ENCODE measurements around the gene SLC5A12. TPM values are rescaled to one million over a fixed set of nuclear protein-coding genes. Genes with fewer than 3 reads are reported as not detected.

The SLC5A12 gene, protein sequence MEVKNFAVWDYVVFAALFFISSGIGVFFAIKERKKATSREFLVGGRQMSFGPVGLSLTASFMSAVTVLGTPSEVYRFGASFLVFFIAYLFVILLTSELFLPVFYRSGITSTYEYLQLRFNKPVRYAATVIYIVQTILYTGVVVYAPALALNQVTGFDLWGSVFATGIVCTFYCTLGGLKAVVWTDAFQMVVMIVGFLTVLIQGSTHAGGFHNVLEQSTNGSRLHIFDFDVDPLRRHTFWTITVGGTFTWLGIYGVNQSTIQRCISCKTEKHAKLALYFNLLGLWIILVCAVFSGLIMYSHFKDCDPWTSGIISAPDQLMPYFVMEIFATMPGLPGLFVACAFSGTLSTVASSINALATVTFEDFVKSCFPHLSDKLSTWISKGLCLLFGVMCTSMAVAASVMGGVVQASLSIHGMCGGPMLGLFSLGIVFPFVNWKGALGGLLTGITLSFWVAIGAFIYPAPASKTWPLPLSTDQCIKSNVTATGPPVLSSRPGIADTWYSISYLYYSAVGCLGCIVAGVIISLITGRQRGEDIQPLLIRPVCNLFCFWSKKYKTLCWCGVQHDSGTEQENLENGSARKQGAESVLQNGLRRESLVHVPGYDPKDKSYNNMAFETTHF
- total RNA-seq, result not detected

DNA sequence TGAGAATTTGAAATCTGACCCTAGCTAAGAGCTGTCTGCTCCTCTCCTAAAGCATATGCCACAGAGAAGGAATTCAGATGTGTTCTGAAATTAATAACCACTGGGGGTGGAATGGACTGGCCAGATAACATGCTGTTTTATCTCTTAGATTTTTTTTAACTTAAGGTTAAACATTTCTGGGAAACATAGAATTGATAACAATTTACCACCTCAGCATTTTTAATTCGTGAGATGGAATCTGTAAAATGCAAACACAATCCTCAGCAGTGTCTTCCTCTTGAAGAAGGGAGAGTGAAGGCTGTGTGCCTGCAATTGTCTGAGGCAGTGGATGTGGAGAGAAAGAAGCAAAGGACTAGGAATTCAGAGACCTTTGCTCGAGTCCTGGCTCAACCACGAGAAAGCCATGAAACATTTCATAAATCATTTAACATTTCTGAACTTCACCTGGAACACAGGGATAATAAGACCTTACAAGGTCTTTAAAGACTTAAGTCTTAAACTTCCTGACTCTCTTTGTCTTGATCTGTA lies at the start of gene SLC5A12:
Gene SLC5A12, minus strand, starts transcription at position 113 of the 528 bp plus-strand sequence. CDS start 346 bp downstream, outside the sequence.
- intact Hi-C loops (cut with micrococcal nuclease), result no loop called here
- Mint-ChIP-seq H3K4me1 (ENCODE audit: low read depth) (no peaks in the 10 kb centered on the region), H3K36me3 (ENCODE audit: low read depth) (no peaks in the 10 kb centered on the region), H3K27me3 (no peaks in the 10 kb centered on the region), H3K4me3 (no peak within 1 kb of the TSS), H3K9me3 (peaks cover 5% of the 10 kb centered on the region), H3K27ac (no peak within 1 kb of the TSS)
- DNase-seq (no peak), ATAC-seq (no peak)
- POLR2A ChIA-PET, result no interaction called here
- TF ChIP-seq, protein P1, sequence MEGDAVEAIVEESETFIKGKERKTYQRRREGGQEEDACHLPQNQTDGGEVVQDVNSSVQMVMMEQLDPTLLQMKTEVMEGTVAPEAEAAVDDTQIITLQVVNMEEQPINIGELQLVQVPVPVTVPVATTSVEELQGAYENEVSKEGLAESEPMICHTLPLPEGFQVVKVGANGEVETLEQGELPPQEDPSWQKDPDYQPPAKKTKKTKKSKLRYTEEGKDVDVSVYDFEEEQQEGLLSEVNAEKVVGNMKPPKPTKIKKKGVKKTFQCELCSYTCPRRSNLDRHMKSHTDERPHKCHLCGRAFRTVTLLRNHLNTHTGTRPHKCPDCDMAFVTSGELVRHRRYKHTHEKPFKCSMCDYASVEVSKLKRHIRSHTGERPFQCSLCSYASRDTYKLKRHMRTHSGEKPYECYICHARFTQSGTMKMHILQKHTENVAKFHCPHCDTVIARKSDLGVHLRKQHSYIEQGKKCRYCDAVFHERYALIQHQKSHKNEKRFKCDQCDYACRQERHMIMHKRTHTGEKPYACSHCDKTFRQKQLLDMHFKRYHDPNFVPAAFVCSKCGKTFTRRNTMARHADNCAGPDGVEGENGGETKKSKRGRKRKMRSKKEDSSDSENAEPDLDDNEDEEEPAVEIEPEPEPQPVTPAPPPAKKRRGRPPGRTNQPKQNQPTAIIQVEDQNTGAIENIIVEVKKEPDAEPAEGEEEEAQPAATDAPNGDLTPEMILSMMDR (IDR thresholded peaks at IDR 0.05), result no peak
- CTCF ChIA-PET, result no interaction called here

DNA sequence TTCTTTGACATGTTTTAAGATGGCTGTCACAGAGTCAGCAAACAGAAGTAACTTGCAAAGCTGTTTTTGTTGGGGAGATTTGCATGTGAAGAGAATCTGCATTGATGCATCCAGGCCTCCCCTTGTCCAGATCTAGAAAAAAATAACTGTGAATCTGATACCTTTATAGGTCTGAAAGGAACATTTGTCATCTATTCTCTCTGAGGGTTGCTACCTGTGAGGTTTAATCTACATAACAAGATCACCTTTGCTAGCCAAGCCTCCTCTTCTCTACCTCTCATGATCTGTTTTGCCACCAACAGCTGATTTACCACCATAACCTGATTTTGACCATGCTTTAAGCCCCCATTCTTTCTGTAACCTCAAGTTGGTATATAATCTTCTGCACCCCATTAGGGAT lies 47.2 kb upstream of the SLC5A12 start:
- Mint-ChIP-seq H3K27me3 (no peaks in the 10 kb centered on the region), H3K36me3 (ENCODE audit: low read depth) (no peaks in the 10 kb centered on the region), H3K4me3 (no peak overlapping the region), H3K4me1 (ENCODE audit: low read depth) (no peaks in the 10 kb centered on the region), H3K9me3 (peaks cover 1% of the 10 kb centered on the region), H3K27ac (no peak overlapping the region)
- TF ChIP-seq, protein P1 (IDR thresholded peaks at IDR 0.05), result no peak
- DNase-seq (no peak), ATAC-seq (no peak)
- POLR2A ChIA-PET, result no interaction called here
- intact Hi-C loops (cut with micrococcal nuclease), result no loop called here
- CTCF ChIA-PET, result no interaction called here

DNA sequence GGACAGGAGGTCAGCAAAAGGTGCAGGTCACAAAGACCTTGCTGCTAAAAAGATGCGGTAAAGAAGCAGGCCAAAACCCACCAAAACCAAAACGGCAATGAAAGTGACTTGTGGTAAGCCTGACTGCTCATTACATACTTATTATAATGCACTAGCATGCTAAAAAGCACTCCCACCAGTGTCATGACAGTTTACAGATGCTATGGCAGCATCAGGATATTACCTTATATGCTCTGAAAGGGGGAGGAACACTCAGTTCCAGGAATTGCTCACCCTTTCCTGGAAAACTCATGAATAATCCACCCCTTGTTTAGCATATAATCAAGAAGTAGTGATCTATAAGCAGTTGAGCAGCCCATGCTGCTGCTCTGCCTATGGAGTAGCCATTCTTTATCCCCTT lies 45.2 kb upstream of the SLC5A12 start:
- Mint-ChIP-seq H3K4me1 (ENCODE audit: low read depth) (no peaks in the 10 kb centered on the region), H3K27me3 (no peaks in the 10 kb centered on the region), H3K4me3 (no peak overlapping the region), H3K9me3 (peaks cover 1% of the 10 kb centered on the region), H3K36me3 (ENCODE audit: low read depth) (no peaks in the 10 kb centered on the region), H3K27ac (no peak overlapping the region)
- DNase-seq, result no peak
- TF ChIP-seq, protein P1 (IDR thresholded peaks at IDR 0.05), result no peak
- no peak for ATAC-seq
- intact Hi-C loops (cut with micrococcal nuclease), result no loop called here
- POLR2A ChIA-PET, result no interaction called here
- CTCF ChIA-PET, result no interaction called here

DNA sequence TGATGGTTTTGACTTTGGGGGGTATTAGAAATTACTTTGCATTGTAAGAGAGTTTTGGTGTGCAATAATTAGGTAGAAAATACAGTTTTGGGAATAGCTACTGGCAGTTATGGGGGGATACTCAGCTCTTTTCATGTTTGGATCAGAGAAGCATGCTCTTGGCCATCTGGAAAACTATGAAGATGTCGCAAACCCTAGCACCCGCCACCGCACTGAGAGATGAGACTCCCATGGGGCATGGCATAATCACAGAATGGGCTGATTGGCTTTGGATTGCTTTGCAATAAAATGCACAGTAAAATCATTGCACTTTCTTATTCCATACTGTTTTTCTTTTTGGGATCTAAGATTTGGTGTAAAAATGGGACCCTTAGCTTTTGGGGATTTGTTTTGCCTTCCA lies 43.5 kb upstream of the SLC5A12 start:
- DNase-seq (no peak), ATAC-seq (no peak)
- CTCF ChIA-PET, result no interaction called here
- Mint-ChIP-seq H3K9me3 (peaks cover 5% of the 10 kb centered on the region), H3K27ac (no peak overlapping the region), H3K4me1 (ENCODE audit: low read depth) (no peaks in the 10 kb centered on the region), H3K36me3 (ENCODE audit: low read depth) (no peaks in the 10 kb centered on the region), H3K4me3 (no peak overlapping the region), H3K27me3 (no peaks in the 10 kb centered on the region)
- TF ChIP-seq, protein P1 (IDR thresholded peaks at IDR 0.05), result no peak
- intact Hi-C loops (cut with micrococcal nuclease), result no loop called here
- POLR2A ChIA-PET, result no interaction called here

DNA sequence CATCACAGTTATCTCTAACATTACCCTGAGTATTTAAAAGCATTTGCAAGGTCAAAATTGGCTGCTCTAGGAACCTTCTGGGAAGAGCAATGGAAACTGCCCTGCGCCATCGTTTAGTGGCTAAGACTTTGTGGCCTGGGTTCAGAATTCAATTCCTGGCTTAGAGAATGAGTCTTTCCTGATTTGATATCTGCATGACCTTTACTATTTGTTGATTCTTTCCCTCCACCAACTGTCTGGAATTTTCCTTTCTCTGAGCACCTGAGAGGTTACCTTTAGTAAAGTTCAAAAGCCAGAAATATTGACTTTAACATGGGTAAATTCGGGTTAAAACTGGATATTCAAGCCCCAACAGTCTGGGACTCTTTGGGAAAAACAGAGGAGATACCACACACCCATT lies 43.0 kb upstream of the SLC5A12 start:
- ChIA-PET CTCF (no interaction called here), POLR2A (no interaction called here)
- ATAC-seq (no peak), DNase-seq (no peak)
- intact Hi-C loops (cut with micrococcal nuclease), result no loop called here
- no peaks in the 10 kb centered on the region for H3K4me1 Mint-ChIP-seq (ENCODE audit: low read depth)
- H3K36me3 Mint-ChIP-seq (ENCODE audit: low read depth), result no peaks in the 10 kb centered on the region
- H3K4me3 Mint-ChIP-seq, result no peak overlapping the region
- no peaks in the 10 kb centered on the region for H3K27me3 Mint-ChIP-seq
- TF ChIP-seq, protein P1 (IDR thresholded peaks at IDR 0.05), result no peak
- no peak overlapping the region for H3K27ac Mint-ChIP-seq
- H3K9me3 Mint-ChIP-seq, result peaks cover 5% of the 10 kb centered on the region
